Endodermal cell (in vitro differentiated cells): Measurements from ENCODE around the gene PNPLA7. TPM values are rescaled to one million over a fixed set of nuclear protein-coding genes. Genes with fewer than 3 reads are reported as not detected.

Experiments
- DNase-seq: peaks from one replicate; pipeline ENCODE4 v3.0.0-alpha.2; 2017
- H3K27ac ChIP-seq: 2 replicates; pipeline ENCODE4 v1.5.1; 2013; ENCODE audit warnings: mild to moderate bottlenecking, low read depth, low read length, moderate library complexity
- H3K27me3 ChIP-seq: 2 replicates; pipeline ENCODE4 v1.6.1; 2013; ENCODE audit warnings: mild to moderate bottlenecking, low read length, moderate library complexity; ENCODE audit not compliant: insufficient read depth, control insufficient read depth, poor library complexity, severe bottlenecking
- H3K36me3 ChIP-seq: 2 replicates; pipeline ENCODE4 v1.7.0; 2013; ENCODE audit warnings: mild to moderate bottlenecking, low read length, moderate library complexity; ENCODE audit not compliant: control insufficient read depth, insufficient read depth
- H3K4me1 ChIP-seq: one replicate; pipeline ENCODE4 v1.7.0; 2013; ENCODE audit warnings: low read length; ENCODE audit not compliant: control insufficient read depth, insufficient read depth
- H3K4me3 ChIP-seq: 2 replicates; pipeline ENCODE4 v1.5.1; 2013; ENCODE audit warnings: mild to moderate bottlenecking, low read length, moderate library complexity
- H3K9ac ChIP-seq: 2 replicates; pipeline ENCODE4 v1.6.1; 2013; ENCODE audit warnings: mild to moderate bottlenecking, low read length, moderate library complexity; ENCODE audit not compliant: poor library complexity, severe bottlenecking; ENCODE audit errors: extremely low read depth
- H3K9me3 ChIP-seq: 2 replicates; pipeline ENCODE4 v1.6.1; 2013; ENCODE audit warnings: mild to moderate bottlenecking, low read length, moderate library complexity; ENCODE audit not compliant: control insufficient read depth
- H3K27ac Mint-ChIP-seq: 2 replicates; pipeline ENCODE4 v1.8.0; 2020; ENCODE audit warnings: mixed read lengths
- H3K27me3 Mint-ChIP-seq: 2 replicates; pipeline ENCODE4 v1.8.0; 2021; ENCODE audit warnings: mild to moderate bottlenecking, mixed read lengths; ENCODE audit not compliant: insufficient read depth
- H3K36me3 Mint-ChIP-seq: 2 replicates; pipeline ENCODE4 v1.8.0; 2020; ENCODE audit warnings: low read depth, mixed read lengths
- H3K4me1 Mint-ChIP-seq: 2 replicates; pipeline ENCODE4 v1.8.0; 2020; ENCODE audit warnings: mixed read lengths
- H3K4me3 Mint-ChIP-seq: 2 replicates; pipeline ENCODE4 v1.8.0; 2020; ENCODE audit warnings: mild to moderate bottlenecking, moderate library complexity, mixed read lengths
- H3K9me3 Mint-ChIP-seq: 2 replicates; pipeline ENCODE4 v1.8.0; 2020; ENCODE audit warnings: mild to moderate bottlenecking, mixed read lengths
- CTCF ChIP-seq: fragments of 200-600 bp; sonication (generic); conservative IDR thresholded peaks from 2 replicates; pipeline ENCODE4 v1.5.0; 2021; ENCODE audit warnings: antibody characterized with exemption, mild to moderate bottlenecking
- WGBS, 2 experiments: methylation state at CpG; one replicate each; pipeline versions ENCODE4 v1.1.5 to v1.1.7; 2013; ENCODE audit warnings: missing lambda C conversion rate in 2 of 2, mixed read lengths in 1 of 2; ENCODE audit not compliant: insufficient coverage in 1 of 2, insufficient read length in 1 of 2; 5-methylcytosine and 5-hydroxymethylcytosine counted together
- total RNA-seq, 2 donors: library from RNA; stranded (reverse); fragmentation: NEBNext Ultra II Directional in 1 of 2; extraction: Animal tissue kit (Norgen Biotek cat#: 25700) in 1 of 2; gene quantifications; 2 replicates in 1 of 2; 3 replicates in 1 of 2; pipeline ENCODE4 v1.2.1, GENCODE V29; 2021

PNPLA7 gene
- total RNA-seq, 2 donors from 2014 or later = 2.0 to 2.4 TPM

DNA sequence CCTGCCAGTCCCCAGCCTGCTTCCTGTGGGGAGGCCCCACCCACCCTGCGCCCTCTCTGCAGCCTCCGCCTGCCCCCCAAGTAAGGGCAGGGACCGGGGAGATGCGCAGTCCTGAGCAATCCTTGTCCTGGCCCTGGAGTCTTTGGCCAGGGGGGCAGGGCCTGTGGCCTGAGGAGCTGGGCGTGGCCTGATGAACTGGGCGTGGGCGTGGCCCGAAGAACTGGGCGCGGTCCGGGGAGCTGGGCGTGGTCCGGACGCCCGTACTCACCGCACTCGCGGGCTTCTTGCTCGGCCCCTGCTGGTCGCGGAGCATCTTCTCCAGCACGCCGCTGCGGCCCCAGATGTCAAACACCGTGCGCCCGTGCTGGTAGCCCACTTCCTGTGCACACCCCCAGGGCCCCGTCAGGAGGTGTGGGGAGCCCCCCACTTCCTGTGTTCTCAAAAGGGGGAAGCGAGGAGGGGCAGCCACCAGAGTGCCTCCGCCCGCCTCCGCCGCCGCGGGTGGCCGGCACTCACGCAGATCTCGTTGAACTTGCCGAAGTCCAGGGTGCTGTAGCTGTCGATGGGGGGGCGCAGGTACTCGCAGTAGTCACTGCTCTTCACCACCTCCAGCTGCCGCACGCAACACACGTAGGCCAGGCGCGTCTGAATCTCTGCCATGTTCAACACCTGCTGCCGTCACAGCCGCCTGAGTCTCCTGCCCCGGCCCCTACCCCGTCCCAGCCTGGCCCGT, 88.4 kb downstream of the PNPLA7 start:
- H3K4me1 Mint-ChIP-seq = no peaks in the 10 kb centered on the region
- DNase-seq = peak; percentile 97
- H3K36me3 Mint-ChIP-seq = peaks cover 1% of the 10 kb centered on the region
- H3K36me3 ChIP-seq = peaks cover 5% of the 10 kb centered on the region
- H3K9me3 Mint-ChIP-seq = no peaks in the 10 kb centered on the region
- no peak overlapping the region for H3K4me3 Mint-ChIP-seq
- H3K27me3 Mint-ChIP-seq = peaks cover 34% of the 10 kb centered on the region
- WGBS, 2 experiments = 44 to 55% methylated on average over 26 to 52 of the region's 52 CpGs
- no peak overlapping the region for H3K27ac ChIP-seq
- TF ChIP-seq CTCF = peak; percentile 55
- H3K27ac Mint-ChIP-seq = no peak overlapping the region
- no peak overlapping the region for H3K4me3 ChIP-seq
- H3K4me1 ChIP-seq = no peaks in the 10 kb centered on the region
- H3K9ac ChIP-seq = no peak overlapping the region
- H3K27me3 ChIP-seq = no peaks in the 10 kb centered on the region
- no peaks in the 10 kb centered on the region for H3K9me3 ChIP-seq

DNA sequence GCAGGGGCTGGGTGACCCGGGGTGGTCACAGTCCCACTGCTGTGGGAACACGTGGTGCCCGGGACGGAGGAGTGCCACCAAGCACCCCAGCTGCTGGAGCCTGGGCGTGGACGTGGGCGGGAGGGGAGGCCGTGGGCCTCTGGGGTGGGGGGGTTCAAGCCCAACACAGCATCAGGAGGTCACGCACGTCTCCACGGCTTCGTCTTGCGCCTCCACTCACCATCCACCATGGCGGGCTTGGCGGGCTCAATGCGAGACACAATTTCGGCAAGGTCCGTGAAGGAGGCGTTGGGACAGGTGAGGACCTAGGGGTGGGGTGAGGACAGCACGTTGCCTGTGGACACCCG, 88.9 kb downstream of the PNPLA7 start:
- H3K27me3 ChIP-seq = no peaks in the 10 kb centered on the region
- Mint-ChIP-seq H3K9me3 (no peaks in the 10 kb centered on the region), H3K27ac (no peak overlapping the region), H3K4me3 (no peak overlapping the region), H3K36me3 (peaks cover 5% of the 10 kb centered on the region), H3K4me1 (no peaks in the 10 kb centered on the region), H3K27me3 (peaks cover 34% of the 10 kb centered on the region)
- H3K4me3 ChIP-seq = no peak overlapping the region
- H3K9me3 ChIP-seq = no peaks in the 10 kb centered on the region
- no peak for DNase-seq
- no peak overlapping the region for H3K9ac ChIP-seq
- no peak overlapping the region for H3K27ac ChIP-seq
- H3K36me3 ChIP-seq = peaks cover 7% of the 10 kb centered on the region
- TF ChIP-seq CTCF = no peak
- WGBS, 2 experiments = 94 to 100% methylated on average over 6 to 21 of the region's 21 CpGs
- H3K4me1 ChIP-seq = no peaks in the 10 kb centered on the region

- peaks cover 33% of the 10 kb centered on the region for H3K27me3 Mint-ChIP-seq
- Histone ChIP-seq H3K27ac (no peak overlapping the region), H3K4me1 (no peaks in the 10 kb centered on the region), H3K27me3 (no peaks in the 10 kb centered on the region), H3K4me3 (no peak overlapping the region), H3K9ac (no peak overlapping the region), H3K36me3 (peaks cover 9% of the 10 kb centered on the region), H3K9me3 (no peaks in the 10 kb centered on the region)
- peaks cover 10% of the 10 kb centered on the region for H3K36me3 Mint-ChIP-seq
- no peak for DNase-seq
- no peaks in the 10 kb centered on the region for H3K9me3 Mint-ChIP-seq
- 92 to 99% methylated on average over 20 to 31 of the region's 31 CpGs for WGBS, 2 experiments
- no peak for TF ChIP-seq CTCF
- H3K27ac Mint-ChIP-seq = no peak overlapping the region
- no peak overlapping the region for H3K4me3 Mint-ChIP-seq
- H3K4me1 Mint-ChIP-seq = peaks cover 1% of the 10 kb centered on the region
These were observed 89.6 kb downstream of the PNPLA7 start for GRCh38 chr9:137460363-137461315.
